GM19467 (cell line): ENCODE data around the gene CEP170B.
A peak's percentile ranks its signal among the peaks of the same experiment; 100 is the strongest.
"Not testable (repeated sequence)": the region's sequence is repeated elsewhere in the genome, so short reads cannot be mapped to it uniquely, and the experiment has no call there.

Experiments used
- ATAC-seq: cut with Tn5 transposase; IDR thresholded peaks from one replicate; pipeline ENCODE4 v1.9.1; 2021; ENCODE audit warnings: mild to moderate bottlenecking, moderate library complexity; ENCODE audit not compliant: unreplicated experiment

The CEP170B gene

GRCh38 chr14:104903990-104904389 is 38.9 kb downstream of the CEP170B start:
- ATAC-seq: no peak

DNA sequence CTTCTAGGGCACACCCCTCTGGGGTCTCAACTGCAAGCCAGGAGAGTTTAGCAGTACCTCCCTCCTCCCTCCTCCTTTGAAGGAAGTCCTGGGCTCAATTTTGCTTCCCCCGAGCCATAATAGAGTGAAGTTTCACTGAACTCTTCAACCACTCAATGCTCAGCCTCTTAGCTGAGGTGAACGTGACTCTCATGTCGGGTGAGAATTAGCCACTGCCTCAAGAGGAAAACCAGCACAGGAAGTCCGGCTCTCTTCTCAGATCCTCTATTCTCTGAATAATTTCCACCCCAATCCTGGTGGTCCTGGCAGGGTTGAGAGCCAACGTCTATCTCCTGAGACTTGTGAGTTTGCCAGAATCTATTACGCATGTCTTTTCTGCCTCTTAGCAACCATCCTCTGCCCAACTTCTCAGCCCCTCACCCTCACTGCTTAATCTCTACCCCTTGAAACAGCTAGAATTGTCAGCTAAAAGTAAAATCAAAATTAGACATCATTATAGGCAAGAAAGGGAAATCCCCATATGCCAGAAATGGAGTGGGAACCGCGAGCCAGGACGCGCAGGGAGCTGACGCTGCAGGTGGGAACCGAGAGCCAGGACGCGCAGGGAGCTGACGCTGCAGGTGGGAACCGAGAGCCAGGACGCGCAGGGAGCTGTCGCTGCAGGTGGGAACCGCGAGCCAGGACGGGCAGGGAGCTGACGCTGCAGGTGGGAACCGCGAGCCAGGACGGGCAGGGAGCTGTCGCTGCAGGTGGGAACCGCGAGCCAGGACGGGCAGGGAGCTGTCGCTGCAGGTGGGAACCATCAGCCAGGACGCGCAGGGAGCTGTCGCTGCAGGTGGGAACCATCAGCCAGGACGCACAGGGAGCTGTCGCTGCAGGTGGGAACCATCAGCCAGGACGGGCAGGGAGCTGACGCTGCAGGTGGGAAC is 39.8 kb downstream of the CEP170B start:
- not testable (repeated sequence) for ATAC-seq

DNA sequence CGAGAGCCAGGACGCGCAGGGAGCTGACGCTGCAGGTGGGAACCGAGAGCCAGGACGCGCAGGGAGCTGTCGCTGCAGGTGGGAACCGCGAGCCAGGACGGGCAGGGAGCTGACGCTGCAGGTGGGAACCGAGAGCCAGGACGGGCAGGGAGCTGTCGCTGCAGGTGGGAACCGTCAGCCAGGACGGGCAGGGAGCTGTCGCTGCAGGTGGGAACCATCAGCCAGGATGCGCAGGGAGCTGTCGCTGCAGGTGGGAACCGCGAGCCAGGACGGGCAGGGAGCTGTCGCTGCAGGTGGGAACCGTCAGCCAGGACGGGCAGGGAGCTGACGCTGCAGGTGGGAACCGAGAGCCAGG is 40.5 kb downstream of the CEP170B start:
- not testable (repeated sequence) for ATAC-seq

DNA sequence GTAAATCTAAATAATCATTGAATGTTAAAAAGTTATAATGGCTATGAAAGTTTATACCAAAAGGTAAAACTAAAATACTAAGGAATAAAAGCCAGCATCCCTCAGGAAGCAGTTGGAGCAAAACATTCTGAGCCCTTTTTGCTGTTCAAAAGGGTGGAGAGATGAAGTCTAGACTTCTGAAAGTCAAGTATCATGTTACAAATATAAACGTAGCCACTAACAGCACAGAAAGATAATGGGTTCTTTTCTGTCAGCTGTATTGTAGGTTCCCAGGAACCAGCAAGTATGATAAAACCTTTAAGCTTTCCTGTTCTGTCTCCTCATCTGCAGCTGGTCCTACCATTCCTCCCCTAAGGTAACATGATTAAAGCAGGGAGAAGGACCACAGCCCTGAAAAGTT is 43.2 kb downstream of the CEP170B start:
- no peak for ATAC-seq

DNA sequence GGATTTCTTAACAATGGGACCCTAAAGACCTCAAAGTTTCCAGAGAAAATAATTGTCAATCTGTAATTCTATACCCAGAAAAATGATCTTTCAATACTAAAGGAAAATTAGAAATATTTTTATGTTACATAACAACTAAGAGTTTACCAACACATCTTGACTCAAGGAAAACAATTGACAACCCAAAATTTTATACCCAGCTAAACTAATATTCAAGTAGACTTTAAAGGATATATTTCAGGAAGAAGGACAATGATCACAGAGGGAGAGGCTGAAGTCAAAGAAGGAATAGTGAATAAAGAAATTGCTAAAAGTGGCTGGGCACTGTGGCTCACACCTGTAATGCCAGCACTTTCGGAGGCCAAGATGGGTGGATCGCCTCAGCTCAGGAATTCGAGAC is 47.0 kb downstream of the CEP170B start:
- ATAC-seq: no peak

DNA sequence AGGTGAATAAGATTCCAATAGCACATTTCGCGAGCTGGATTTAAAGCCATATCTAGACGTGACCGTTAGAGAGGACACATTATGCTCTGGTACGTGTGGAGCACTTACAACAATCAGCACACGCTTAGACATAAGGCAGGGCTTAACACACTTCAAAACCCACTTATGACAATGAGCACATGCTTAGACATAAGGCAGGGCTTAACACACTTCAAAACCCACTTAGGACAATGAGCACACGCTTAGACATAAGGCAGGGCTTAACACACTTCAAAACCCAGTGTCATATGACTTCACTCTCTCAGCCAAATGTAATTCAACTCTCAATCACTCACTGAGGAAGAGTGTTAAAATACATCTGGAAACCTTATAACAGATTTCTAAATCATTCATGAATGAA is 48.4 kb downstream of the CEP170B start:
- no peak for ATAC-seq

- no peak for ATAC-seq
Observed at GRCh38 chr14:104917116-104917515, 52.0 kb downstream of the CEP170B start.

- no peak for ATAC-seq
Observed at GRCh38 chr14:104917993-104918392, 52.9 kb downstream of the CEP170B start.

DNA sequence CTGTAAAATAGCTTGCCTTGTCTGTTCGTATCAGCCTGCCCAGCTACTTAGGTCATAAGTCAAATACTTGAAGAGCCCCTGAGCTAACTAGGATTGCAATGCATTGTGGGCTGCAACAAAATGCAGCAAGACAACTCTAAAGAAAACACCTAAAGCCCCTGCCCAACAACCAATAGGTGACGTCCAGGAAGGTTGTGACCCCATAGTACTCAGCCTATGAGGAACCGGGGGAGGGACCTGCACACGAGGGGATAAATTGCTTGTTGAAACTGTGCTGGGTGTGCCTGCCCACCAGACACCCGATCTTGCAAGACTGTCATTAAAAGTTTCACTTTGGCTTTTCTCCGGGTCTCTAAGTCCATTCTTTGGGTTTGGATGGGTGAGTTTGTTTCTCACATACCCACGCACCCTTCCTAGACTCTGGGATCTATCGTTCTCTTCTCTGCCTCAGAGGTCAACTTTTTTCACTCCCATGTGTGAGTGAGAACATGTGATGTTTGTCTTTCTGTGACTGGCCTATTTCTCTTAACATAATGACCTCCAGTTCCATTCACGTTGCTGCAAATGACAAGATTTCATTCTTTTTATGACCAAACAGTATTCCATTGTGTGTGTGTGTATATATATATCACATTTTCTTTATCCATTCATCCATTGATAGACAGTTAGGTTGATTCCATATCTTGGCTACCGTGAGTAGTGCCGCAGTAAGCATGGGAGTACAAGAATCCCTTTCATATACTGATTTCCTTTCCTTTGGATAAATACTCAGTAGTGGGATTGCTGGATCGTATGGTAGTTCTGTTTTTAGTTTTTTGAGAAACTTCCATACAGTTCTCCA is 54.3 kb downstream of the CEP170B start:
- ATAC-seq: not testable (repeated sequence)

DNA sequence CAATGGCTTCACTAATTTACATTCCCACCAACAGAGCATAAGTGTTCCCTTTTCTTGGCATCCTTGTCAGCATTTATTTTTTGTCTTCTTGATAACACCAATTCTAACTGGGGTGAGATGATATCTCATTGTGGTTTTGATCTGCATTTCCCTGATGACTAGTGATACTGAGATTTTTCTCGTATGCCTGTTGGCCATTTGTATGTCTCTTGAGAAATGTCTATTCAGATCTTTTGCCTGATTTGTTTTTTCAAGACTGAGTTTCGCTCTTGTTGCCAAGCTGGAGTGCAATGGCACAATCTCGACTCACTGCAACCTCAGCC is 54.9 kb downstream of the CEP170B start:
- ATAC-seq: no peak

GRCh38 chr14:104923640-104924420 is 58.8 kb downstream of the CEP170B start:
- no peak for ATAC-seq

DNA sequence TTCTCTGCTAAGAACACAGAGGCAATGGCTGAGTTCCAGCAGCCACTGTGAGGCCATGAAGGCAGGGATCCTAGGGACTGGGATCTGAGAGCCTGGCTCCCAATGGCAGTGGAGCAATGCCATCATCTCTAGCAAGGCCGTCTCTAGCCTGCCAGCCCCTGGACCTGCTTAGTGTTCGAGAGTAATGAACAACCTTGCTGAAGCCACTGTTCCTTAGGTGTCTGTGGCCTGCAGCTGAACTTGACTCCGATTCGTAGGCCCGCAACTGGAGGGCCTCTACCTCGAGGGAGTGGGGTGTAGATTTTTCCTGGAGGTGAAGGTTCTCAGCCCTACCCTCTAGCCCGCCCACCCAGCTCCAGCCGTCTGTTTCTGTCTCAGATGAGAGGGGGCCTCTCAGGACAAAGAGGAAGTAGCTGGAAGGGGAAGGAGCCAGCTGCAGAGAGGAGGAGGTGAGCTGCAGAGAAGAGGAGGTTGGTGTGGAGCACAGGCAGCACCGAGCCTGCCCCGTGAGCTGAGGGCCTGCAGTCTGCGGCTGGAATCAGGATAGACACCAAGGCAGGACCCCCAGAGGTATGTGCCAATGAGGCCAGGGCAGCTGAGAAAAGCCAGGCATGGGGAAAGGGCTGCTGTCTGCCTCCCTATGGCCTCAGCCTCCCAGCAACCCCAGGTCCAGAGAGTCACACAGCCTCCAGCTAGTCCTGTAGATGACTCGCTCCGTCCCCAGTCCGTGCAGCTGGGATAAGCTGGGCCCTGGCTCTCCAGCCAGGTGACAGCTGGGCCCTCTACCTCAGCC is 59.5 kb downstream of the CEP170B start, which contains the start of gene PLD4:
Gene PLD4, plus strand, starts transcription at position 459 of the 793 bp plus-strand sequence. CDS start 2,262 bp downstream, outside the sequence.
- no peak for ATAC-seq

- no peak for ATAC-seq
Observed at GRCh38 chr14:104925214-104925854, 60.3 kb downstream of the CEP170B start.

- ATAC-seq: no peak
Observed at GRCh38 chr14:104925855-104926609, 61.0 kb downstream of the CEP170B start.

DNA sequence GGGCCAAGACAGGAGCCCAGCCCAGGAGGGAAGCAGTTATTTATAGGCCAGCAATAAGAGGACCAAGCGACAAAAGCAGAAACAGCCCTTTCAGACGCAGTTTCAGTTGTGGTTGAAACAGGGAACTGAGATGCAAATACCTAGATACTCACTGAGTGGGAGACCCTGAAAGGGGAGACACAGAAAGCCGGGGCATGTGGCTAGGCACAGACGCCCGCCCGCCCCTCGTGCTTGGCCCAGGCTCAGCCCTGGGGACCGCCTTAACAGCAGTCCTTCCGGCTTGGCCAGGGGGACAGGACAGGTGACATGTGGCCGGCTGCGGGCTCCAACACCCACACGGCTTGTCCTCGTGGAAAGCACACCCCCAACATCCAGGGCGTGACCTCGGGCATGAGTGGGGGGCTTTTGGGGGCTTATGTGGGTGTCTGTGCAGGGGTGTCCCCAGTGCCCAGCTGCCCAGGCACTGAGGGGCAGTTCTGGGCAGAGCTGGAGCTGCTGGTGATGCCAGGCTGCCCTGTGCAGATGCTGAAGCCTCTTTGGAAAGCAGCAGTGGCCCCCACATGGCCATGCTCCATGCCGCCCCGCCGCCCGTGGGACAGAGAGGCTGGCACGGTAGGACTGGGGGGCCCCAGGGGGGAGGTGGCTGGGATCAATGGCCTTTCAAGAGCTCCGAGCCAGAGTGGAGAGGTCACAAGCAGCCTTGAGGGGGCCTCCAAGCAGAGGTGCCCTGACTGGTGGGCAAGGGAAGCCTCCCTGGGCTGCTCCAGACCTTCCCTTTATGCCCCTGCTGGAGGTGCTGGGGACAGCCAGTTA is 61.8 kb downstream of the CEP170B start:
- peak; percentile 76 for ATAC-seq

DNA sequence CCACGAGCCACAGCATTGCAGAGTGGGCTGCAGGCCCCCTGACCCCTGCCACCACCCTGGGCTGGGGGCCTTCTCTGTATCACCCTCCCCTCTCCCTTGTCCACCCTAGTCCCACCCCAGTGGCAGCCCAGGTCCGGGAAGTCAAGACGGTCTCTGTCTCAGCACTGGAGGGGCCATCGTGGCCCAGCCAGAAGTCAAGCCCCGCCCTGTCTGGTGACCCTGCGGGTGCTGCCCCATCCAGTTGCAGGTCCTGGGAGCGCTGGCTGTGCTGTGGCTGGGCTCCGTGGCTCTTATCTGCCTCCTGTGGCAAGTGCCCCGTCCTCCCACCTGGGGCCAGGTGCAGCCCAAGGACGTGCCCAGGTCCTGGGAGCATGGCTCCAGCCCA is 62.4 kb downstream of the CEP170B start:
- ATAC-seq: no peak

GRCh38 chr14:104927901-104928300 is 62.8 kb downstream of the CEP170B start:
- no peak for ATAC-seq

DNA sequence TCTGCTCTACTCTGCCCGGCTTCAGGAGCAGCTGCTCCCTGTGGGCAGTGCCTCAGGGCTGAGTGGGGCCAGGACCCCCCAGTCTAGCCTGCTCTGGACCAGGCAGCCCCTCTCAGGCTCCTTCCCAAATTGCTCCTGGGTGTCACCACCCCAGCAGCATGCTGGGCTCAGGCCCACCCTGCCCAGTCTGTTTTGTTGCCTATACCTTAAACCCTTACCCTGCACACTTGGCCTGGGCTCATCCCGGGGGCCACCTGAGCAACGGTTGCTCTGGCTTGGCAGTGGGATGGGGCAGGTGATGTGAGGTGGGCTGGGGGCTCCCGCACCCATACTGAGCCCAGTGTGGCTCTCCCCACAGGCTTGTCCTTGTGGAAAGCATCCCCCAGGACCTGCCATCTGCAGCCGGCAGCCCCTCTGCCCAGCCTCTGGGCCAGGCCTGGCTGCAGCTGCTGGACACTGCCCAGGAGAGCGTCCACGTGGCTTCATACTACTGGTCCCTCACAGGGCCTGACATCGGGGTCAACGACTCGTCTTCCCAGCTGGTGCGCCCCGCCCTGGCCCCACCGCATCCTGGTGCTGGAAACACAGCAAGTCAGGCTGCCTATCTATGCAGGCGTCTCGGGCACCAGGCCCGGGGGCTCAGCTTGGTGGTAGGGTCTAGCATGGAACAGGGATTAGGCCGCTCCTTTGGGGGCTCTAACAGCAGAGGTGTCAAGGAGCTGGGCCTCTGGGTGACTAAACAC is 63.5 kb downstream of the CEP170B start:
- no peak for ATAC-seq
